Measurements from ENCODE around the gene NLGN4X.
"Not testable (repeated sequence)": the region's sequence is repeated elsewhere in the genome, so short reads cannot be mapped to it uniquely, and the experiment has no call there.

NLGN4X gene

GRCh38 chrX:6015423-6015822, 213.2 kb downstream of the NLGN4X start:
- FAIRE-seq (no peak), DNase-seq (ENCODE audit: insufficient read length, low spot score) (no peak)

GRCh38 chrX:6012357-6012756, 216.3 kb downstream of the NLGN4X start:
- DNase-seq (ENCODE audit: insufficient read length, low spot score) = no peak
- FAIRE-seq = no peak

- FAIRE-seq = no peak
- no peak for DNase-seq (ENCODE audit: insufficient read length, low spot score)
These were observed 222.8 kb downstream of the NLGN4X start for GRCh38 chrX:6005856-6006255.

- FAIRE-seq (no peak), DNase-seq (ENCODE audit: insufficient read length, low spot score) (no peak)
These were observed 224.1 kb downstream of the NLGN4X start for GRCh38 chrX:6004529-6004928.

- DNase-seq (ENCODE audit: insufficient read length, low spot score) (no peak), FAIRE-seq (no peak)
These were observed 226.6 kb downstream of the NLGN4X start for GRCh38 chrX:6002056-6002455.

- DNase-seq (ENCODE audit: insufficient read length, low spot score) (no peak), FAIRE-seq (no peak)
These were observed 229.8 kb downstream of the NLGN4X start for GRCh38 chrX:5998901-5999300.

GRCh38 chrX:5998456-5998855, 230.2 kb downstream of the NLGN4X start:
- DNase-seq (ENCODE audit: insufficient read length, low spot score) = no peak
- FAIRE-seq = no peak

- DNase-seq (ENCODE audit: insufficient read length, low spot score) (no peak), FAIRE-seq (no peak)
These were observed 237.3 kb downstream of the NLGN4X start for GRCh38 chrX:5991393-5991792.

GRCh38 chrX:5979338-5979737, 249.3 kb downstream of the NLGN4X start:
- DNase-seq (ENCODE audit: insufficient read length, low spot score) (no peak), FAIRE-seq (no peak)

GRCh38 chrX:5976332-5976731, 252.3 kb downstream of the NLGN4X start:
- DNase-seq (ENCODE audit: insufficient read length, low spot score) (no peak), FAIRE-seq (no peak)

GRCh38 chrX:5971300-5971699, 257.4 kb downstream of the NLGN4X start:
- FAIRE-seq = peak; percentile 68
- no peak for DNase-seq (ENCODE audit: insufficient read length, low spot score)

- no peak for FAIRE-seq
These were observed 263.3 kb downstream of the NLGN4X start for GRCh38 chrX:5965406-5965805.

GRCh38 chrX:5959286-5959685, 269.4 kb downstream of the NLGN4X start:
- no peak for DNase-seq (ENCODE audit: insufficient read length, low spot score)

More at GRCh38 chrX:5965406-5965805, 263.3 kb downstream of the NLGN4X start:
- no peak for DNase-seq (ENCODE audit: insufficient read length, low spot score)

GRCh38 chrX:5958523-5958922, 270.1 kb downstream of the NLGN4X start:
- no peak for FAIRE-seq
- no peak for DNase-seq (ENCODE audit: insufficient read length, low spot score)

More at GRCh38 chrX:5959286-5959685, 269.4 kb downstream of the NLGN4X start:
- no peak for FAIRE-seq

- DNase-seq (ENCODE audit: insufficient read length, low spot score) (no peak), FAIRE-seq (no peak)
These were observed 271.2 kb downstream of the NLGN4X start for GRCh38 chrX:5957506-5957905.

- DNase-seq (ENCODE audit: insufficient read length, low spot score) = no peak
- no peak for FAIRE-seq
These were observed 292.2 kb downstream of the NLGN4X start for GRCh38 chrX:5936438-5936837.

GRCh38 chrX:5928224-5928623, 300.4 kb downstream of the NLGN4X start:
- no peak for DNase-seq (ENCODE audit: insufficient read length, low spot score)
- no peak for FAIRE-seq

- no peak for DNase-seq (ENCODE audit: insufficient read length, low spot score)
- FAIRE-seq = no peak
These were observed 311.7 kb downstream of the NLGN4X start for GRCh38 chrX:5916945-5917344.

- FAIRE-seq = no peak
These were observed 312.9 kb downstream of the NLGN4X start for GRCh38 chrX:5915783-5916182.

GRCh38 chrX:5907207-5907606, 321.5 kb downstream of the NLGN4X start:
- FAIRE-seq (no peak), DNase-seq (ENCODE audit: insufficient read length, low spot score) (no peak)

More at GRCh38 chrX:5915783-5916182, 312.9 kb downstream of the NLGN4X start:
- no peak for DNase-seq (ENCODE audit: insufficient read length, low spot score)

GRCh38 chrX:5903586-5904190, 325.0 kb downstream of the NLGN4X start:
- not testable (repeated sequence) for FAIRE-seq; DNase-seq (ENCODE audit: insufficient read length, low spot score)

- DNase-seq (ENCODE audit: insufficient read length, low spot score) (no peak), FAIRE-seq (no peak)
These were observed 330.2 kb downstream of the NLGN4X start for GRCh38 chrX:5898463-5898862.

GRCh38 chrX:5891378-5891777, 337.3 kb downstream of the NLGN4X start:
- FAIRE-seq = peak; percentile 31
- DNase-seq (ENCODE audit: insufficient read length, low spot score) = no peak
